Measurements from ENCODE around the gene PANK2.

- TF ChIP-seq CTCF (optimal IDR thresholded peaks at IDR 0.05 in 1 of 3, IDR thresholded peaks at IDR 0.05 in 1 of 3, conservative IDR thresholded peaks at IDR 0.05 in 1 of 3; ENCODE audit: extremely low read depth in 1 of 3, insufficient read depth in 2 of 3, low read length in 3 of 3) = no peak
- no peak for TF ChIP-seq EZH2 (IDR thresholded peaks at IDR 0.05; ENCODE audit: low read length)
Measured at GRCh38 chr20:3931664-3932063, 42.5 kb downstream of the PANK2 start.

Data from keratinocyte (primary cell).